ENCODE measurements around the gene TRIOBP.
A peak's percentile ranks its signal among the peaks of the same experiment; 100 is the strongest.
"Not testable (repeated sequence)": the region's sequence is repeated elsewhere in the genome, so short reads cannot be mapped to it uniquely, and the experiment has no call there.

Gene TRIOBP

GRCh38 chr22:37792494-37792893 lies 95.6 kb downstream of the TRIOBP start:
- no peaks in the 10 kb centered on the region for H3K9me3 ChIP-seq (ENCODE audit: severe bottlenecking)
- no peak overlapping the region for H3K27ac ChIP-seq
- no peaks in the 10 kb centered on the region for H3K36me3 ChIP-seq
- no peak for DNase-seq
- TF ChIP-seq, protein P1, sequence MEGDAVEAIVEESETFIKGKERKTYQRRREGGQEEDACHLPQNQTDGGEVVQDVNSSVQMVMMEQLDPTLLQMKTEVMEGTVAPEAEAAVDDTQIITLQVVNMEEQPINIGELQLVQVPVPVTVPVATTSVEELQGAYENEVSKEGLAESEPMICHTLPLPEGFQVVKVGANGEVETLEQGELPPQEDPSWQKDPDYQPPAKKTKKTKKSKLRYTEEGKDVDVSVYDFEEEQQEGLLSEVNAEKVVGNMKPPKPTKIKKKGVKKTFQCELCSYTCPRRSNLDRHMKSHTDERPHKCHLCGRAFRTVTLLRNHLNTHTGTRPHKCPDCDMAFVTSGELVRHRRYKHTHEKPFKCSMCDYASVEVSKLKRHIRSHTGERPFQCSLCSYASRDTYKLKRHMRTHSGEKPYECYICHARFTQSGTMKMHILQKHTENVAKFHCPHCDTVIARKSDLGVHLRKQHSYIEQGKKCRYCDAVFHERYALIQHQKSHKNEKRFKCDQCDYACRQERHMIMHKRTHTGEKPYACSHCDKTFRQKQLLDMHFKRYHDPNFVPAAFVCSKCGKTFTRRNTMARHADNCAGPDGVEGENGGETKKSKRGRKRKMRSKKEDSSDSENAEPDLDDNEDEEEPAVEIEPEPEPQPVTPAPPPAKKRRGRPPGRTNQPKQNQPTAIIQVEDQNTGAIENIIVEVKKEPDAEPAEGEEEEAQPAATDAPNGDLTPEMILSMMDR (IDR thresholded peaks at IDR 0.05; ENCODE audit: low read depth, low read length), result no peak
- H3K27me3 ChIP-seq (ENCODE audit: insufficient read depth, low read depth, severe bottlenecking), result no peaks in the 10 kb centered on the region
- no peak overlapping the region for H3K4me3 ChIP-seq (ENCODE audit: low read depth, low read length)

DNA sequence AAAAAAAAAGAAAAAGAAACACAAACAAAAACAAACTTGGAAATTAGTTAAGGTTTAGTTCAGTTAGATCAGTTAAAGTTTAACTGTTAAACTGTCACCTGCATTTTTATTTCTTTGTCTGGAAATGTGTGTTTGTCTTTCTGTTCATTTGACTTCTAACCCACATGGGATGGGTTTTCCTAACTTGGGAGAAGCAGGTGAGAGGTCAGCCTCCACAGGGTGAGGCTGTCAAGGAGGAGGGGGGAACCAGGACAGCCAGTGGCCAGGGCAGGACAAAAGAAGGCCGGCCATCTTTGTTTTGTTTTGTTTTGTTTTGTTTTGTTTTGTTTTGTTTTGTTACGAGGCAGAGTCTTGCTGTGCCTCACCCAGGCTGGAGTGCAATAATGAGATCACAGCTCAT lies 97.5 kb downstream of the TRIOBP start:
- Histone ChIP-seq H3K4me3 (ENCODE audit: low read depth, low read length) (no peak overlapping the region), H3K27ac (no peak overlapping the region), H3K9me3 (ENCODE audit: severe bottlenecking) (no peaks in the 10 kb centered on the region), H3K27me3 (ENCODE audit: insufficient read depth, low read depth, severe bottlenecking) (no peaks in the 10 kb centered on the region), H3K36me3 (no peaks in the 10 kb centered on the region)
- TF ChIP-seq, protein P1 (IDR thresholded peaks at IDR 0.05; ENCODE audit: low read depth, low read length), result no peak
- DNase-seq, result no peak

DNA sequence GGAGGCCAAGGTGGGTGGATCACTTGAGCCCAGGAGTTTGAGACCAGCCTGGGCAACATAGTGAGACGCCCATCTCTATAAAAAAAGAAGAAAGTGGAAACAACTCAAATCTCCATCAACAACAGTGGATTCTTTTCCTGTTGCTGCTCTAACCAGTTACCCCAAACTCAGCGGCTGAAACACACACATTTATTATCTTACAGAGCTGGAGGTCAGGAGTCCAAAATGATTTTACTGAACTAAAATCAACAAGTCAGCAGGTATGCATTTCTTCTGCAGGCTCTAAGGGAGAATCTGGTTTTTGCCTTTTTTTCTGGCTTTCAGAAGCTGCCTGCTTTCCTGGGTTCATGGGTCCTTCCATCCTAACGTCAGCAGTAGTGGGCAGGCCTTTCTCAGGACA lies 99.2 kb downstream of the TRIOBP start:
- Histone ChIP-seq H3K36me3 (no peaks in the 10 kb centered on the region), H3K27ac (no peak overlapping the region), H3K4me3 (ENCODE audit: low read depth, low read length) (no peak overlapping the region), H3K9me3 (ENCODE audit: severe bottlenecking) (no peaks in the 10 kb centered on the region), H3K27me3 (ENCODE audit: insufficient read depth, low read depth, severe bottlenecking) (no peaks in the 10 kb centered on the region)
- DNase-seq, result no peak
- TF ChIP-seq, protein P1 (IDR thresholded peaks at IDR 0.05; ENCODE audit: low read depth, low read length), result no peak

DNA sequence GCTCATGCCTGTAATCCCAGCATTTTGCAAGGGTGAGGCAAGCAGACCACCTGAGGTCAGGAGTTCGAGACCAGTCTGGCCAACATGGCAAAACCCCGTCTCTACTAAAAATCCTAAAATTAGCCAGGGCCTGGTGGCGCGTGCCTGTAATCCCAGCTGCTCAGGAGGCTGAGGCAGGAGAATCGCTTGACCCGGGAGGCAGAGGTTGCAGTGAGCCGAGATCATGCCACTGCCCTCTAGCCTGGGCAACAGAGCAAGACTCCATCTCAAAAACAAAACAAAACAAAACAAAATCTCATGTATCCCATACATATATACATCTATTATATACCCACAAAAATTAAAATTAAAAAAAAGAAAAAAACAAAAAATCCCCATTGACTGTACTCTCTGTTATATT lies 100.4 kb downstream of the TRIOBP start:
- H3K27ac ChIP-seq, result peak overlapping the region; percentile 39
- DNase-seq; H3K27me3 ChIP-seq (ENCODE audit: insufficient read depth, low read depth, severe bottlenecking); H3K4me3 ChIP-seq (ENCODE audit: low read depth, low read length); H3K9me3 ChIP-seq (ENCODE audit: severe bottlenecking); H3K36me3 ChIP-seq: not testable (repeated sequence)

- H3K9me3 ChIP-seq (ENCODE audit: severe bottlenecking), result no peaks in the 10 kb centered on the region
These were observed 101.1 kb downstream of the TRIOBP start for GRCh38 chr22:37797874-37798500.

GRCh38 chr22:37799979-37800378 lies 103.1 kb downstream of the TRIOBP start:
- DNase-seq; H3K9me3 ChIP-seq (ENCODE audit: severe bottlenecking); H3K4me3 ChIP-seq (ENCODE audit: low read depth, low read length); H3K27ac ChIP-seq; H3K36me3 ChIP-seq; H3K27me3 ChIP-seq (ENCODE audit: insufficient read depth, low read depth, severe bottlenecking): not testable (repeated sequence)

More at GRCh38 chr22:37797874-37798500, 101.1 kb downstream of the TRIOBP start:
- TF ChIP-seq, protein P1 (IDR thresholded peaks at IDR 0.05; ENCODE audit: low read depth, low read length), result no peak
- no peaks in the 10 kb centered on the region for H3K27me3 ChIP-seq (ENCODE audit: insufficient read depth, low read depth, severe bottlenecking)
- no peak for DNase-seq
- H3K27ac ChIP-seq, result no peak overlapping the region
- no peaks in the 10 kb centered on the region for H3K36me3 ChIP-seq
- H3K4me3 ChIP-seq (ENCODE audit: low read depth, low read length), result no peak overlapping the region

- Histone ChIP-seq H3K4me3 (ENCODE audit: low read depth, low read length) (peak overlapping the region; percentile 79), H3K9me3 (ENCODE audit: severe bottlenecking) (no peaks in the 10 kb centered on the region), H3K27ac (peak overlapping the region; percentile 53), H3K36me3 (no peaks in the 10 kb centered on the region), H3K27me3 (ENCODE audit: insufficient read depth, low read depth, severe bottlenecking) (no peaks in the 10 kb centered on the region)
- TF ChIP-seq, protein P1 (IDR thresholded peaks at IDR 0.05; ENCODE audit: low read depth, low read length), result no peak
- peak; percentile 69 for DNase-seq
These were observed 105.1 kb downstream of the TRIOBP start for GRCh38 chr22:37801946-37802309.

Measured in WERI-Rb-1 (cell line).